ENCODE results near the gene MLX. TPM values are rescaled to one million over a fixed set of nuclear protein-coding genes. Genes with fewer than 3 reads are reported as not detected.

The MLX gene
- total RNA-seq, 1 donor from 2014 or later = 26.5 TPM

DNA sequence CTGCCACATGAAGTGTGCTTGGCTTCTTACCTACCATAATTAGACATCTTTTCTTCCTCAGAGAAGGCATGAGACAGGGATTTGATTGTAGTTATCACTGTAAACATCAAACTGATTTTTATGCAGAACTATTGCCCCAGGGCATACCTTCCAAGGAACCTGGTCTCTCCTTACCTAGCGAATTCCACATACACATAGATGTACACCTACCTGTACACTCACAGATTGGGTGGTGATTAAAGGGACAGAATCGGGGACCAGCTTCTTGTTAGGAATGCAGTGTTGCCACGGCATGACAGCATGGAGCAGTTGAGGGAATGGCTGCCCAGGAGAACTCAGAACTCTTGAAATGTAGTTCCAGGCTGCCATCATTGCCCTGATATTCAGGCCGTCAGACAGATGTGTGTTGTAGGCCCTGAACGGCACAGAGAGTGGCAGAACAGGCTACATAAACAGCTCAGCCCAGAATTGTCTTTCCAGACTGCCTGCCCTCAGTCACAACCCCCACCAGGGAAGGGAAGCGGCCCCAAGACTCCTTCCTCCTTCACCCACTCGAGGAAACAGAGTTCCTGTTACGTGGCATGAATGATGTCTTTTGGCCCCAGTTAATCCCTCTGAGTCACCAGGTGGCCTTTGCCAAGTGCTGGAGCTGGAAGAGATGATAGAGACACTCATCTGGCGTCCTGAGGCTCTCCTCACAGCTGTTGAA lies 48.7 kb upstream of the MLX start:
- peak overlapping the region; percentile 12 for H3K4me3 Mint-ChIP-seq (ENCODE audit: unreplicated experiment)

DNA sequence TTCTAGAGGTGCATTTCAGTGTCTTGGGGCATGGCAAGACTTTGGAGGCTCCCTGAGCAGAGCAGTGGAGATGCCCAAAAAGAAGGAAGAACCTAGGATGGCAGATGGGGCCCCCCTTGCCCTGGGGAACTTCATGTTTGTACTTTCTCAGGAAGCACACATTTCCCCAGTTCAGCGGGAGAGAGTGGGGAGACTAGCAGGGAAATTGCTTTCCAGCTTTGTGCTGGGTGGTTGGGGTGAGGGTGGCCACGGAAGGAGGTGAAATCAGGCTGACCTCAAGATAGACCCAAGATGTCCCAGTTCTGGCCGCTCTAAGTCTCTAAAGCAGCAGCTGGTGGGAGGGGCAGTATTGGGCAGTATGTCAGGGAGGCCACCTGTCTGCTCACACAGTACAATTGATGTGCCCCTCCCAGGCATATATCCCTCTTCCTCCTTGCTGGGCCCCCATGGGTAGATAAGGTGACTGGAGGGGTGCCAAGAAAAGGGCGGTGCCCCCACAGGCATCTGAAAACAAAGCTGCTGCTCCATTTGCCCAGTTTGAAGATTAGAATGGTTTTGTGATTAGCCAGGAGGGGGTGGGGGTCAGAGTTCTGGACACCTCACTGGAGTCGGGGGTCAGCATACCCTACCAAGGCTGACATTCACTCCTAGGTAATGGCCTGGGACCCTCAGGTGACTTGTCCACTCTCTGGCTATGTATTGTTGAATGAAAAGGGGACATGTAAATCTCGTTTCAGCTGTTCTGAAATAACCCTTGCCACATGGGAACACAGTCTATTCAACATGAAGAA lies 48.0 kb upstream of the MLX start:
- Histone ChIP-seq H3K9me3 (ENCODE audit: insufficient read depth, low read depth, low read length) (no peaks in the 10 kb centered on the region), H3K9ac (ENCODE audit: low read length) (peak overlapping the region; percentile 84), H3K79me2 (ENCODE audit: insufficient read depth, low read length) (no peaks in the 10 kb centered on the region), H3K36me3 (ENCODE audit: insufficient read depth, low read length) (no peaks in the 10 kb centered on the region), H4K20me1 (ENCODE audit: insufficient read depth, low read length) (no peaks in the 10 kb centered on the region), H3K27me3 (ENCODE audit: insufficient read depth, low read length) (no peaks in the 10 kb centered on the region), H3K4me1 (ENCODE audit: insufficient read depth, low read length) (peaks cover 60% of the 10 kb centered on the region), H2AFZ (ENCODE audit: low read depth, low read length) (no peak overlapping the region), H3K27ac (ENCODE audit: low read depth, low read length) (peak overlapping the region; percentile 100), H3K4me3 (ENCODE audit: insufficient read depth, low read depth, low read length) (peak overlapping the region; percentile 9), H3K4me2 (ENCODE audit: low read length) (peak overlapping the region; percentile 79)
- peaks cover 13% of the 10 kb centered on the region for H3K36me3 Mint-ChIP-seq (ENCODE audit: low read depth, unreplicated experiment)
- TF ChIP-seq, protein P1, sequence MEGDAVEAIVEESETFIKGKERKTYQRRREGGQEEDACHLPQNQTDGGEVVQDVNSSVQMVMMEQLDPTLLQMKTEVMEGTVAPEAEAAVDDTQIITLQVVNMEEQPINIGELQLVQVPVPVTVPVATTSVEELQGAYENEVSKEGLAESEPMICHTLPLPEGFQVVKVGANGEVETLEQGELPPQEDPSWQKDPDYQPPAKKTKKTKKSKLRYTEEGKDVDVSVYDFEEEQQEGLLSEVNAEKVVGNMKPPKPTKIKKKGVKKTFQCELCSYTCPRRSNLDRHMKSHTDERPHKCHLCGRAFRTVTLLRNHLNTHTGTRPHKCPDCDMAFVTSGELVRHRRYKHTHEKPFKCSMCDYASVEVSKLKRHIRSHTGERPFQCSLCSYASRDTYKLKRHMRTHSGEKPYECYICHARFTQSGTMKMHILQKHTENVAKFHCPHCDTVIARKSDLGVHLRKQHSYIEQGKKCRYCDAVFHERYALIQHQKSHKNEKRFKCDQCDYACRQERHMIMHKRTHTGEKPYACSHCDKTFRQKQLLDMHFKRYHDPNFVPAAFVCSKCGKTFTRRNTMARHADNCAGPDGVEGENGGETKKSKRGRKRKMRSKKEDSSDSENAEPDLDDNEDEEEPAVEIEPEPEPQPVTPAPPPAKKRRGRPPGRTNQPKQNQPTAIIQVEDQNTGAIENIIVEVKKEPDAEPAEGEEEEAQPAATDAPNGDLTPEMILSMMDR (IDR thresholded peaks at IDR 0.05; ENCODE audit: insufficient read depth, low read depth, low read length) = no peak
- TF ChIP-seq EZH2 (IDR thresholded peaks at IDR 0.05; ENCODE audit: insufficient read depth, low read length) = no peak
- no peak for FAIRE-seq
- peak; percentile 34 for DNase-seq (ENCODE audit: low read depth)
- H3K4me3 Mint-ChIP-seq (ENCODE audit: unreplicated experiment) = peak overlapping the region; percentile 67
- peaks cover 77% of the 10 kb centered on the region for H3K4me1 Mint-ChIP-seq (ENCODE audit: low read depth, unreplicated experiment)
- peak overlapping the region; percentile 100 for H3K27ac Mint-ChIP-seq (ENCODE audit: unreplicated experiment)
- no peaks in the 10 kb centered on the region for H3K9me3 Mint-ChIP-seq (ENCODE audit: unreplicated experiment)
- no peaks in the 10 kb centered on the region for H3K27me3 Mint-ChIP-seq (ENCODE audit: low read depth, unreplicated experiment)

More for the DNA sequence above, 48.7 kb upstream of the MLX start:
- Histone ChIP-seq H3K27me3 (ENCODE audit: insufficient read depth, low read length) (no peaks in the 10 kb centered on the region), H3K9me3 (ENCODE audit: insufficient read depth, low read depth, low read length) (no peaks in the 10 kb centered on the region), H3K36me3 (ENCODE audit: insufficient read depth, low read length) (no peaks in the 10 kb centered on the region), H3K9ac (ENCODE audit: low read length) (peak overlapping the region; percentile 84), H3K4me1 (ENCODE audit: insufficient read depth, low read length) (peaks cover 60% of the 10 kb centered on the region), H3K4me2 (ENCODE audit: low read length) (peak overlapping the region; percentile 79), H3K4me3 (ENCODE audit: insufficient read depth, low read depth, low read length) (peak overlapping the region; percentile 19), H3K79me2 (ENCODE audit: insufficient read depth, low read length) (no peaks in the 10 kb centered on the region), H4K20me1 (ENCODE audit: insufficient read depth, low read length) (no peaks in the 10 kb centered on the region), H2AFZ (ENCODE audit: low read depth, low read length) (peak overlapping the region; percentile 3), H3K27ac (ENCODE audit: low read depth, low read length) (peak overlapping the region; percentile 100)
- Mint-ChIP-seq H3K36me3 (ENCODE audit: low read depth, unreplicated experiment) (peaks cover 11% of the 10 kb centered on the region), H3K4me1 (ENCODE audit: low read depth, unreplicated experiment) (peaks cover 71% of the 10 kb centered on the region), H3K9me3 (ENCODE audit: unreplicated experiment) (no peaks in the 10 kb centered on the region), H3K27me3 (ENCODE audit: low read depth, unreplicated experiment) (no peaks in the 10 kb centered on the region), H3K27ac (ENCODE audit: unreplicated experiment) (peak overlapping the region; percentile 100)
- FAIRE-seq (peak; percentile 76), DNase-seq (ENCODE audit: low read depth) (peak; percentile 96)
- no peak for TF ChIP-seq EZH2 (IDR thresholded peaks at IDR 0.05; ENCODE audit: insufficient read depth, low read length)
- TF ChIP-seq, protein P1 (IDR thresholded peaks at IDR 0.05; ENCODE audit: insufficient read depth, low read depth, low read length) = no peak
